Measurements from ENCODE around the gene SCGB1C1.
"Not testable (repeated sequence)": the region's sequence is repeated elsewhere in the genome, so short reads cannot be mapped to it uniquely, and the experiment has no call there.

The SCGB1C1 gene

DNA sequence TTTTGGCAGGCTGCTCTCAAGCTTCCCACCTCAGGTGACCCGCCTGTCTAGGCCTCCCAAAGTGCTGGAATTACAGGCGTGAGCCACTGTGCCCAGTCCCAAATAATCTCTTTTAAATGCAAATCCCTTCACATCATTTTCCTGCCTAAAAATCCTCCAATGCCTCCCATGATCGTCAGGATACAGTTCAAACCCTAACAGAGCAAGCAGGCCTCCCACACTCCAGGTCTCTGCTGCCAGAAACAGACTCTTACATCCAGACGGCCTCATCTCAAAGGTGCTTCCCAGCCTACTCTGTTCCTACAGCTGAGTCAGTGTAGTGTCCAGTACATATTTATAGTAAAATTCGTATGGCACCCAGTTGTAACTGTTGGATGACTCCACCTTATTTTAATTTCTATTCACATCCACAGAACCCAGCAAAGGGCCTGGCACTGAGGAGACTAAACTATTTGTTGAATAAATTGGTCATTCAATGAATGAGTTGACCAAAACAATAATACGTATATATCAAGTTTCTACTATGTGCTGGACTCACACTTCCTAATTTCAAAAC is 35.0 kb downstream of the SCGB1C1 start:
- Histone ChIP-seq H3K4me3 (ENCODE audit: low read length) (no peak overlapping the region), H3K27ac (ENCODE audit: low read depth, low read length) (no peak overlapping the region), H3K36me3 (ENCODE audit: control insufficient read depth, insufficient read depth, low read length) (peaks cover 9% of the 10 kb centered on the region), H3K9ac (ENCODE audit: low read length) (no peak overlapping the region), H3K27me3 (ENCODE audit: control insufficient read depth, insufficient read depth, low read length) (no peaks in the 10 kb centered on the region), H3K4me1 (ENCODE audit: control insufficient read depth, insufficient read depth, low read length) (no peaks in the 10 kb centered on the region)

DNA sequence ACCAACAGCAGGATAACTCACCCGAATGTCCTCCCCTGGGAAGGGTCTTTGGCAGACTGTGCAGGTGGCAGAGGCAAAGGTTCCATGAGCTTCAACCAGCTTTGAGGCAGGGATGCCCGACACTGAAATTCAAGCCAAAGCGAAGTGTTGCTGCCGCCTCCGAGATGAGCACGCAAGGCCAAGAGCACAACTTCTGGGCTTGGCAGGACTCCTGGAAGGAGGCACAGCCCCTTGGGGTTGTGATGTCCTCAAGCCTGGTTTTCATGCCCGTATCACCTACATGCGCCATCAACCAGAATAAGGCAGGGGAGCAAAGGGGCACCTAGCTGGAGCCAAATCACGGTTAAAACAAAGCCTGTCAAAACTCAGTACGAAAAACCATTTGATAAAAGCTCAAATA is 37.6 kb downstream of the SCGB1C1 start:
- Histone ChIP-seq H3K4me3 (ENCODE audit: low read length) (no peak overlapping the region), H3K27ac (ENCODE audit: low read depth, low read length) (no peak overlapping the region), H3K36me3 (ENCODE audit: control insufficient read depth, insufficient read depth, low read length) (peaks cover 8% of the 10 kb centered on the region), H3K9ac (ENCODE audit: low read length) (no peak overlapping the region), H3K27me3 (ENCODE audit: control insufficient read depth, insufficient read depth, low read length) (no peaks in the 10 kb centered on the region), H3K4me1 (ENCODE audit: control insufficient read depth, insufficient read depth, low read length) (peaks cover 2% of the 10 kb centered on the region)

DNA sequence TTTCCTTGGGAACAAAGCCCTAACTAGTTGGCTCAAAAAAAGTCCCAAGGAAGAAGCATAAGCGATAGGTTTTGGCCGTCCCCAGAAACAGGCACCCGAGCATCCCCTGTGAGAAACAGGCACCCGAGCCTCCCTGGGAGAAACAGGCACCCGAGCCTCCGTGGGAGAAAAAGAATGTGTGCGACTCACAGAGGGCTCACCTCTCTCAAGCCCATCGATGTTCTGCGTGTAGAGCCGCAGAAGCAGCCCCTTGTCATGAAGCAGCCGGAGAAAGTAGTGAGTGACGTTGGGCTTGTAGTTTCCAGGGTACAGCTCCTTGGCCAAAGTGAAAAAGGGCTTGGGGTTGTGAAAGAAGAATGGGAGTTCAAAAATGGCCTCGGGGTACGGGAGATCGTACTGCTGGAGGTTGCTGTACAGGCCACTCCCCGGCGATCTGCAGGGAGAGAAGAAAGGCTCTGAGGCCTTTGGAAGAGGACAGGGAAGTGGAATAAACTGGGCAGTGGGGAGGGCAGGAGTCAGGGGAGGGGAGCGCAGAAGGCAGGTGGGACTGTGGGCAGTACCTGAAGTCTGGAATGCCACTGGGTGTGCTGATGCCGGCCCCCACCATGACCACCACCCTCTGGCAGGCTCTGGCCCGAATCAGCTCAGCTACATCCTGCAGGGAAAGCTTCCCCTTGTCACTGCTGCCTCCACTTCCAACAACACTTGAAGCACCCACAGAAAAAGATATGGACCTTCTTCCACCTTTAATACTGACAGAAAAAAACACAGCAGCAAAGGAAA is 40.1 kb downstream of the SCGB1C1 start:
- H3K27me3 ChIP-seq (ENCODE audit: control insufficient read depth, insufficient read depth, low read length): no peaks in the 10 kb centered on the region
- H3K9ac ChIP-seq (ENCODE audit: low read length): no peak overlapping the region
- H3K36me3 ChIP-seq (ENCODE audit: control insufficient read depth, insufficient read depth, low read length): peaks cover 8% of the 10 kb centered on the region
- peaks cover 8% of the 10 kb centered on the region for H3K4me1 ChIP-seq (ENCODE audit: control insufficient read depth, insufficient read depth, low read length)
- no peak overlapping the region for H3K4me3 ChIP-seq (ENCODE audit: low read length)
- H3K27ac ChIP-seq (ENCODE audit: low read depth, low read length): no peak overlapping the region

DNA sequence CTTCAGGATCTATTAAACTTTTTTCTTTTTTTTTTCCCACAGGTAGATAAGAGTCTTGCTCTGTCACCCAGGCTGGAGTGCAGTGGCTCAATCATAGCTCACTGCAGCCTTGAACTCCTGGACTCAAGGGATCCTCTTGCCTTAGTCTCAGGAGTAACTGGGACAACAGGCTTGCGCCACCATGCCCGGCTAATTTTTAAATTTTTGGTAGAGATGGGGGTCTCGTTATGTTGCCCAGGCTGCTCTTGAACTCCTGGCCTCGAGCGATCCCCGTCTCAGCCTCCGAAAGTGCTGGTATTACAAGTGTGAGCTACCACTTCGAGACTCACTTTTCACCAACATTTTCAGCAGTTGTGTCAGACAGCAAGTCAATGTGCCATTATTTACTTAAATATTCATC is 42.3 kb downstream of the SCGB1C1 start:
- Histone ChIP-seq H3K27me3 (ENCODE audit: control insufficient read depth, insufficient read depth, low read length) (no peaks in the 10 kb centered on the region), H3K27ac (ENCODE audit: low read depth, low read length) (no peak overlapping the region), H3K36me3 (ENCODE audit: control insufficient read depth, insufficient read depth, low read length) (peaks cover 10% of the 10 kb centered on the region)

DNA sequence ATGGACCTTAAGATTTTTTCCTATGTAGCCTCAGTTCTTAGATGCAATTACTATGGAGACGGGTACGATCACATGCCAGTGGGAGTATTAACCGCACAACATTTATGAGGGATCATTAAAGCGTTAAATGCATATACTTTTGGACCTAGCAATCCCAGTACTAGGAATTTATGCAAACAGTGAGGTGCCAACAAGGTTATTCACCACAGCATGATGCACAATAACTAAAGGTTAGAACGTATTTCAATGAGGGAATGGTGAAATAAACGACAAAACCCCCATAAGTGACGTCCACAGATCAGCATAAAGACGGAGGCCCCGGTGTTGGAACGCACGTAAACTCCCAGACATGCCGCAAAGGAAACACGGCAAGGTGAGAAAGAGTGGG is 42.7 kb downstream of the SCGB1C1 start:
- peak overlapping the region; percentile 95 for H3K27ac ChIP-seq (ENCODE audit: low read depth, low read length)
- H3K4me1 ChIP-seq (ENCODE audit: control insufficient read depth, insufficient read depth, low read length): peaks cover 8% of the 10 kb centered on the region

More for the DNA sequence above, 42.3 kb downstream of the SCGB1C1 start:
- peak overlapping the region; percentile 98 for H3K4me3 ChIP-seq (ENCODE audit: low read length)
- H3K9ac ChIP-seq (ENCODE audit: low read length): peak overlapping the region; percentile 88
- H3K4me1 ChIP-seq (ENCODE audit: control insufficient read depth, insufficient read depth, low read length): peaks cover 8% of the 10 kb centered on the region

DNA sequence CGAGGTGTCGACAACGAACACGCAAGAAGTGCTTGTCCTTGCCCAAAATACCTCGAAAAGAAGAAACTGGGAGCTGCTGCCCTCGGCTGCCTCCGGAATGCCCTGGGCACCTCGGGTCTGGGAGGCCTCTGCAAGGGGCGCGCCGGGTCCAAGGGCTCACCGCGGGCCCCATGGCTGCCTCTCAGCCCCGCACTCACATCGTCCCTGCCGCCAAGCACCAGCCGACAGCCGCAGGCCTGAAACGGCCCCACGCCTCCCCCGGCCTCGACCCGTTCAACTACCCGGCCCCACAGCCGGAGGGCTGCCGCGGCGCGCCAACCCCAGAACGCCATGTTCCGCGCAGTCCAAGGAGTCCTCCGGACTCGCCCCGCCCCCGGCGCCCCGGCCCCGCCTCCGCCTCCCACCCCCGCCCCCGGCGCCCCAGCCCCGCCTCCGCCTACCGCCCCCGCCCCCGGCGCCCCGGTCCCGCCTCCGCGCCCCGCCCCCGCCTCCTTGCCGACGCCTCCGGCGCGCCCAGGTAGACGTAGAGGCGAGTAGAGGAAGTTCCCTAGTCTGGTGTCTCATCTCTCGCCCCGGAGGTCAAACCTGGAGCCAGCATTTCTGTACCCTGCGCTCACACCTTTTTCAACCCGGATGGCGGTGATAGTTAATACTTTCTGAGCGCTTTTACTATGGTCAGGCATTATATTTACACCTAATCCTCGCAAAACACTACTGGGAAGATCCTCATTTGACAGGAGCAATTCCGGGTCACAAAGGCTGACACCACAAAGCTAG is 43.3 kb downstream of the SCGB1C1 start, which contains the start of gene SIRT3:
Gene SIRT3 (minus strand): TSS at position 346 of the 777 bp plus-strand sequence. CDS start 14 bp downstream, at position 332.
- Histone ChIP-seq H3K27me3 (ENCODE audit: control insufficient read depth, insufficient read depth, low read length) (no peaks in the 10 kb centered on the region), H3K4me1 (ENCODE audit: control insufficient read depth, insufficient read depth, low read length) (peaks cover 8% of the 10 kb centered on the region), H3K4me3 (ENCODE audit: low read length) (peak within 1 kb of the TSS; percentile 98)

More for the DNA sequence above, 42.7 kb downstream of the SCGB1C1 start:
- no peaks in the 10 kb centered on the region for H3K27me3 ChIP-seq (ENCODE audit: control insufficient read depth, insufficient read depth, low read length)
- H3K36me3 ChIP-seq (ENCODE audit: control insufficient read depth, insufficient read depth, low read length): peaks cover 10% of the 10 kb centered on the region
- peak overlapping the region; percentile 88 for H3K9ac ChIP-seq (ENCODE audit: low read length)
- H3K4me3 ChIP-seq (ENCODE audit: low read length): peak overlapping the region; percentile 98

DNA sequence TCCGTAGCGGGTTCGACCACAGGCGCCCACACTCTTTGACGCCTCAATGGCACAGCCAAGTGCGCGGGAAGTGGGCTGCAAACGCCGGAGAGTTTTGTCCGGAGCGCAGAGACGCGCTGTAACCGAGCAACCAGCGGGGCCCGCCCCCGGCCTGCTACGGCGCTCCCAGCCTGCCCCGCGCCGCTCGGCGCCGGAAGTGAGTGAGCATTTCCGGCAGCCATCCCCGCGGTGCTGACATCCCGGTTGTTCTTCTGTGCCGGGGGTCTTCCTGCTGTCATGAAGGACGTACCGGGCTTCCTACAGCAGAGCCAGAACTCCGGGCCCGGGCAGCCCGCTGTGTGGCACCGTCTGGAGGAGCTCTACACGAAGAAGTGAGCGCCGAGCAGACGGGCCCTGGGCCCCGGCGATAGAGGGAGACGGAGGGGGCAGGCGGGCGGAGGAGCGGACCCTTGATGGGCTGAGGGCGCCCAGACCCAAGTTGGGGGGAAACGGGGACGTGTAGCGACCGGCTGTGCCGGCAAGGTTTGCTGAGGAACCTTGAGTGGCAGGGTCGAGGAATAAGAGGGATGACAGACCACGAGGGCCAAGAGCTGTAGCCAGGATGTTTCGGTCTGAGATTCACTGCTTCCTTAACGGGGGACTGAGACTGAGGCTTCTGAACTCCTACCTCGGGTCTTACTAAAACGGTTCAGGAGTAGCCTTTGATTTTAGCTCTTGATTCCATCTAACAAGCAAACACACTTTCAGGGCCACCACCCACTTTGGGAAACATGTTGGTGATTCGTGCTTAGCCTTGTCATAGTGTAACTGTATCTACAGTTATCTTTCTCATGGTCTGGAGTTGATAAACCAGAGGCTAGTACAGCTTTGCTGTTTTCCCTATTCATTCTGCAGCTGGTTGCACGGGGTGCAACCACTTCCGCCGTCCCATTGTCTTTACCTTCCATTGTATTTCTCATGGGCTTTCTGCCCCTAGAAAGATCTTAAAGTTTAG is 44.2 kb downstream of the SCGB1C1 start, which contains the start of gene PSMD13:
Gene PSMD13 (plus strand): TSS at position 203 of the 994 bp plus-strand sequence. CDS start 74 bp downstream, at position 277.
- Histone ChIP-seq H3K4me3 (ENCODE audit: low read length) (peak within 1 kb of the TSS; percentile 98), H3K27me3 (ENCODE audit: control insufficient read depth, insufficient read depth, low read length) (no peaks in the 10 kb centered on the region), H3K27ac (ENCODE audit: low read depth, low read length) (peak within 1 kb of the TSS; percentile 97), H3K36me3 (ENCODE audit: control insufficient read depth, insufficient read depth, low read length) (peaks cover 15% of the 10 kb centered on the region), H3K4me1 (ENCODE audit: control insufficient read depth, insufficient read depth, low read length) (peaks cover 8% of the 10 kb centered on the region), H3K9ac (ENCODE audit: low read length) (peak within 1 kb of the TSS; percentile 88)

More for the DNA sequence above, 43.3 kb downstream of the SCGB1C1 start, which contains the start of gene SIRT3:
- peaks cover 10% of the 10 kb centered on the region for H3K36me3 ChIP-seq (ENCODE audit: control insufficient read depth, insufficient read depth, low read length)
- peak within 1 kb of the TSS; percentile 97 for H3K27ac ChIP-seq (ENCODE audit: low read depth, low read length)
- H3K9ac ChIP-seq (ENCODE audit: low read length): peak within 1 kb of the TSS; percentile 88

DNA sequence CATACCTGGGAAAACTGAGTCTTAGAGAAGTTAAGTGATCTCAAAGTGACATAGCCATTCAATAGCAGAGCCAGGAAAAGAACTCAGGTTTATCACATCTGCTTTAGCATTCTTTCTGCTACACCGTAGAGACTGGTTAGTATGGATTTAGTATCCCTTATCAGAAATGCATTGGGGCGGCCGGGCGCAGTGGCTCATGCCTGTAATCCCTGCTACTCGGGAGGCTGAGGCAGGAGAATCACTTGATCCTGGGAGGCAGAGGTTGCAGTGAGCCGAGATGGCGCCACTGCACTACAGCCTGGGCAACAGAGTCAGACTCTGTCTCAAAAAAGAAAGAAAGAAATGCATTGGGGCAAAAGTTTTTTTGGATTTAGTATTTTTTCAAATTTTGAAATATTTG is 45.5 kb downstream of the SCGB1C1 start:
- H3K4me1 ChIP-seq (ENCODE audit: control insufficient read depth, insufficient read depth, low read length); H3K27ac ChIP-seq (ENCODE audit: low read depth, low read length); H3K9ac ChIP-seq (ENCODE audit: low read length); H3K4me3 ChIP-seq (ENCODE audit: low read length); H3K27me3 ChIP-seq (ENCODE audit: control insufficient read depth, insufficient read depth, low read length): not testable (repeated sequence)
- H3K36me3 ChIP-seq (ENCODE audit: control insufficient read depth, insufficient read depth, low read length): peaks cover 12% of the 10 kb centered on the region

DNA sequence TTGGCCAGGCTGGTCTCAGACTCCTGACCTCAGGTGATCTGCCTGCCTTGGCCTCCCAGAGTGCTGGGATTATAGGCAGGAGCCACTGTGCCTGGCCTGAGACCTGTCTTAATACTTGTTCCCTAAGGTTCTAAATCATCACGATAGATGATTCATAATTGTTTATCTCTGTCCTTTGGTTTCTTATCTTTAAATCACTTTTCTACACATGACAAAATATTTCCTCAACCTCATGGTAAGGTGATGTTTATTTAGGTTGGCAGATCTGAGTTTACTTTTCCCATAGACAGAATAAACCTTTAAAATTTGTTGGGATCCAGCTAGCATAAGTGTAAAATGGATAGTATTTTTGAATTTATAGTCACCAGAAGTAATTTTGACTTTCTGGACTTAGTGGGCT is 47.4 kb downstream of the SCGB1C1 start:
- no peak overlapping the region for H3K4me3 ChIP-seq (ENCODE audit: low read length)
- no peak overlapping the region for H3K27ac ChIP-seq (ENCODE audit: low read depth, low read length)
- no peak overlapping the region for H3K9ac ChIP-seq (ENCODE audit: low read length)
- H3K27me3 ChIP-seq (ENCODE audit: control insufficient read depth, insufficient read depth, low read length): no peaks in the 10 kb centered on the region
- peaks cover 17% of the 10 kb centered on the region for H3K36me3 ChIP-seq (ENCODE audit: control insufficient read depth, insufficient read depth, low read length)
- peaks cover 7% of the 10 kb centered on the region for H3K4me1 ChIP-seq (ENCODE audit: control insufficient read depth, insufficient read depth, low read length)

DNA sequence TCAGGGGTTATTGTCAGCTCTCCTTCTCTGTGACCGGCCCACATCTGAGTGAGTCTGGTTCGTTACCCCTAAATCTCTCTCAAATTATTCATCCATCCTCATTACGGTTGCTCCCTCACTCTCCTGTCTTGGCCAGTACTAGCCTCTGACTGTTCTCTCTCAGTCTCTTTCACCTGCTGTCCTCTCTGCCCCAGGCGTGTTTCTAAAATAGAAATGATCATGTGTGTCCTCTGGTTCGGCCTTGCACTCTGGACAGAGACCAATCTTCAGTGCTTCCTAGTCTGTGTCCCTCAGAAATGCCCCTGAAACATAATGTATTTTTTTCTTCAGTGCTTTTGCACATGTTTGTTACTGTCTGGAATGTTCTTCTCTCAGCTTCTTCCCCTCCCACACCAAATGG is 48.8 kb downstream of the SCGB1C1 start:
- no peak overlapping the region for H3K4me3 ChIP-seq (ENCODE audit: low read length)
- H3K9ac ChIP-seq (ENCODE audit: low read length): no peak overlapping the region
- no peak overlapping the region for H3K27ac ChIP-seq (ENCODE audit: low read depth, low read length)
- H3K4me1 ChIP-seq (ENCODE audit: control insufficient read depth, insufficient read depth, low read length): peaks cover 2% of the 10 kb centered on the region
- H3K36me3 ChIP-seq (ENCODE audit: control insufficient read depth, insufficient read depth, low read length): peaks cover 25% of the 10 kb centered on the region
- no peaks in the 10 kb centered on the region for H3K27me3 ChIP-seq (ENCODE audit: control insufficient read depth, insufficient read depth, low read length)

Measured in rectal smooth muscle tissue (tissue), 1 donor.